ENCODE data around the gene EXOC1L. TPM values are rescaled to one million over a fixed set of nuclear protein-coding genes. Genes with fewer than 3 reads are reported as not detected.

Gene EXOC1L
- total and polyA plus RNA-seq, 2 of the 13 experiments (the other 11 are each of a cell fraction or from before 2014, with no cell fraction given) = not detected

- TF ChIP-seq HES4 (CRISPR knock-in tag; IDR thresholded peaks at IDR 0.05; ENCODE audit: borderline replicate concordance) (0 out of 2 replicates have a peak, but pooled peaks have one; percentile 47), ZNF276 (CRISPR knock-in tag; IDR thresholded peaks at IDR 0.05; ENCODE audit: low read depth) (0 out of 2 replicates have a peak, but pooled peaks have one; percentile 66), KDM4B (CRISPR knock-in tag; IDR thresholded peaks at IDR 0.05) (peak; percentile 75; the same call in 1 of the 2 replicates), MXD3 (CRISPR knock-in tag; IDR thresholded peaks at IDR 0.05) (no peak), HDAC1 (CRISPR knock-in tag; IDR thresholded peaks at IDR 0.05) (peak; percentile 87), DNMT1 (CRISPR knock-in tag; IDR thresholded peaks at IDR 0.05) (no peak), TAF1 (CRISPR knock-in tag; IDR thresholded peaks at IDR 0.05) (peak; percentile 78), ZBTB44 (CRISPR knock-in tag; IDR thresholded peaks at IDR 0.05) (no peak), ZNF30 (CRISPR knock-in tag; IDR thresholded peaks at IDR 0.05) (no peak), SP2 (CRISPR knock-in tag; IDR thresholded peaks at IDR 0.05) (peak; percentile 66), IRF1 (CRISPR knock-in tag; IDR thresholded peaks at IDR 0.05; ENCODE audit: low read depth) (no peak), IRF9 (CRISPR knock-in tag; IDR thresholded peaks at IDR 0.05; ENCODE audit: borderline replicate concordance) (peak; percentile 21; the same call in 1 of the 2 replicates), SRSF1 (optimal IDR thresholded peaks at IDR 0.05; ENCODE audit: low read depth, low read length) (no peak), ZNF362 (CRISPR knock-in tag; IDR thresholded peaks at IDR 0.05; ENCODE audit: borderline replicate concordance) (no peak), ADNP (CRISPR knock-in tag; IDR thresholded peaks at IDR 0.05) (no peak), ZNF761 (CRISPR knock-in tag; conservative IDR thresholded peaks at IDR 0.05) (no peak), ZNF280D (CRISPR knock-in tag; IDR thresholded peaks at IDR 0.05) (peak; percentile 74; the same call in 1 of the 2 replicates), RELA (CRISPR knock-in tag; IDR thresholded peaks at IDR 0.05) (no peak), ZNF607 (CRISPR knock-in tag; IDR thresholded peaks at IDR 0.05; ENCODE audit: borderline replicate concordance) (no peak)
These were observed 34.0 kb downstream of the EXOC1L start, which contains the start of gene EXOC1 (continued) for GRCh38 chr4:55853484-55854046.

Measured in HepG2 (cell line).